B cell (primary cell): ENCODE measurements around the gene PTPN23.

Source experiments
- CTCF ChIP-seq: fragments of 200-600 bp; IDR thresholded peaks from one replicate; pipeline ENCODE4 v1.8.0; 2022; ENCODE audit warnings: antibody characterized with exemption, mild to moderate bottlenecking
- EZH2 ChIP-seq: IDR thresholded peaks from 2 replicates; pipeline ENCODE4 v1.6.1; 2012; ENCODE audit warnings: borderline replicate concordance, low read depth, mild to moderate bottlenecking, moderate library complexity, low read length; ENCODE audit not compliant: insufficient read depth, poor library complexity, severe bottlenecking

- no peak for TF ChIP-seq CTCF
- no peak for TF ChIP-seq EZH2
Observed at GRCh38 chr3:47339951-47340350, 40.9 kb upstream of the PTPN23 start.
